GM12872 (cell line): ENCODE results near the gene PSMA1.

Source experiments
- CTCF ChIP-seq: IDR thresholded peaks from 3 replicates; pipeline ENCODE4 v1.5.1; 2011; ENCODE audit warnings: low read depth, mild to moderate bottlenecking, low read length, moderate library complexity; ENCODE audit not compliant: insufficient read depth

PSMA1 gene

GRCh38 chr11:14522801-14523200, 2.6 kb upstream of the PSMA1 start:
- no peak for TF ChIP-seq CTCF

DNA sequence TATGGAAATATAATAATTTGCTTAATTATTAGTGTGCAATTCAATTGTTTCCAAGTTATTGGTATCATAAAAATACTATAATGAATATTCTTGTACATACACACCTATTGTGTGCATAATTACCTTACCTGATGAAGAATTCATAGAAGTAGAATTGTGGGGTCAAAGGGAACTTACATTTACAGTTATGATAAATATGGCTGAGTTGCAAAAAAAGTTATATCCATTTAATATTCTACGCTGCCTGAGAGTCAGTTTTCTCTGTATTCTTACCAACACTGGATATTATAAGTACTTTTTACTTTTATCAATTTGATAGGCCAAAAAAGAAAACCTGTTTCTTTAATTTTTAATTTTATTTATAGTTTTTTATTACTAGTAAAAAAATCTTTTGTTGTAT, 2.1 kb upstream of the PSMA1 start:
- TF ChIP-seq CTCF, result no peak

- no peak for TF ChIP-seq CTCF
Measured at GRCh38 chr11:14520747-14521151, 563 bp upstream of the PSMA1 start.

DNA sequence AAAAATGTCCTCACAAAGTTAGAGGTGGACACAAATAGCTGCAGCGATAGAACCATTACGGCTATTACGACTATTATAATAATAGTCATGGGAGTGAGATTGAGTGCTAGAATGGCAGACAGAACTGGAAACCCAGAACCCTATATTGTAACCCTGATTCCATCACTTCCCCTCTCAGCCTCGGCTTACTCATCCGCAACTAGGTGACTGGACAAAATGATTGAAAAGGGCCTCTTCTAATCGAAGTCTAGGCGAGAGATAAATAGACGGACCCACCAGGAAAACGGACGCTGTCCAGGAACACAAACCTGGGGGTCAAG, 629 bp downstream of the PSMA1 start:
- no peak for TF ChIP-seq CTCF

DNA sequence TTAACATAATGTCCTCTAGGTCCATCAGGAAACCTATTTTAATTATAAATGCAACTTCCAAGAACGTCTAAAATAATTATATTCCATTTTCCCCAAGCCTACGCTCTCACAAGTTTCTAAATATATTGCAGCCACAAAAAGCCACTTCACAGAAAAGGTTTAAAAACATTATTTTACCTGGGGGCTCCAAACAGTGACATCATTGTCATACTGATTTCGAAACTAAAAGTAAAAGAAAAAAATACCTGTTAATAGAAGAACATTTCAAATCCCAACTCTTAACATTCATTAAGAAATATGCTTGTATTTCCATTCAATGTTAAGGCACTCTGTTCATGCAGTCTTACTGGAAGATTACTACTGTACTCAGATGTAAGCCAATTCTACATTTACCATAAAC, 1.4 kb downstream of the PSMA1 start:
- TF ChIP-seq CTCF, result no peak

GRCh38 chr11:14513800-14514199, 6.4 kb downstream of the PSMA1 start:
- TF ChIP-seq CTCF, result no peak

GRCh38 chr11:14506532-14506931, 13.7 kb downstream of the PSMA1 start:
- TF ChIP-seq CTCF, result no peak

- TF ChIP-seq CTCF, result no peak
Measured at GRCh38 chr11:14503023-14503422, 17.2 kb downstream of the PSMA1 start.
